ENCODE data around the gene HOPX.
"Not testable (repeated sequence)": the region's sequence is repeated elsewhere in the genome, so short reads cannot be mapped to it uniquely, and the experiment has no call there.

DNA sequence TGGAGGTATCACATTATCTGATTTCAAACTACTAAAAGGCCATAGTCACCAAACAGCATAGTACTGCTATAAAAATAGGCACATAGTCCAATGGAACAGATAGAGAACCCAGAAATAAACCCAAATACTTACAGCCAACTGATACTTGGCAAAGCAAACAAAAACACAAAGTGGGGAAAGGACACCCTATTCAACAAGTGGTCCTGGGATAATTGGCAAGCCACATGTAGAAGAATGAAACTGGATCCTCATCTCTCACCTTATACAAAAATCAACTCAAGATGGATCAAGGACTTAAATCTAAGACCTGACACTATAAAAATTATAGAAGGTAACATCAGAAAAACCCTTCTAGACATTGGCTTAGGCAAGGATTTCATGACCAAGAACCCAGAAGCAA lies 70.9 kb downstream of the HOPX start:
- TF ChIP-seq HDAC2 (IDR thresholded peaks at IDR 0.05; ENCODE audit: borderline replicate concordance in 1 of 2, low read depth in 2 of 2, low read length in 2 of 2); KDM1A (IDR thresholded peaks at IDR 0.05; ENCODE audit: borderline replicate concordance, low read length); POLR2AphosphoS5 (IDR thresholded peaks at IDR 0.05; ENCODE audit: low read depth, low read length); PHF8 (conservative IDR thresholded peaks at IDR 0.05; ENCODE audit: low read depth, low read length); BRCA1 (IDR thresholded peaks at IDR 0.05; ENCODE audit: low read depth, low read length): not testable (repeated sequence)
- TF ChIP-seq, protein P1, sequence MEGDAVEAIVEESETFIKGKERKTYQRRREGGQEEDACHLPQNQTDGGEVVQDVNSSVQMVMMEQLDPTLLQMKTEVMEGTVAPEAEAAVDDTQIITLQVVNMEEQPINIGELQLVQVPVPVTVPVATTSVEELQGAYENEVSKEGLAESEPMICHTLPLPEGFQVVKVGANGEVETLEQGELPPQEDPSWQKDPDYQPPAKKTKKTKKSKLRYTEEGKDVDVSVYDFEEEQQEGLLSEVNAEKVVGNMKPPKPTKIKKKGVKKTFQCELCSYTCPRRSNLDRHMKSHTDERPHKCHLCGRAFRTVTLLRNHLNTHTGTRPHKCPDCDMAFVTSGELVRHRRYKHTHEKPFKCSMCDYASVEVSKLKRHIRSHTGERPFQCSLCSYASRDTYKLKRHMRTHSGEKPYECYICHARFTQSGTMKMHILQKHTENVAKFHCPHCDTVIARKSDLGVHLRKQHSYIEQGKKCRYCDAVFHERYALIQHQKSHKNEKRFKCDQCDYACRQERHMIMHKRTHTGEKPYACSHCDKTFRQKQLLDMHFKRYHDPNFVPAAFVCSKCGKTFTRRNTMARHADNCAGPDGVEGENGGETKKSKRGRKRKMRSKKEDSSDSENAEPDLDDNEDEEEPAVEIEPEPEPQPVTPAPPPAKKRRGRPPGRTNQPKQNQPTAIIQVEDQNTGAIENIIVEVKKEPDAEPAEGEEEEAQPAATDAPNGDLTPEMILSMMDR (IDR thresholded peaks at IDR 0.05; ENCODE audit: control extremely low read depth in 1 of 3, insufficient read depth in 1 of 3, low read depth in 1 of 3, low read length in 3 of 3), result not testable (repeated sequence)

All from H1 (cell line).